ENCODE data around the gene UFSP1.

DNA sequence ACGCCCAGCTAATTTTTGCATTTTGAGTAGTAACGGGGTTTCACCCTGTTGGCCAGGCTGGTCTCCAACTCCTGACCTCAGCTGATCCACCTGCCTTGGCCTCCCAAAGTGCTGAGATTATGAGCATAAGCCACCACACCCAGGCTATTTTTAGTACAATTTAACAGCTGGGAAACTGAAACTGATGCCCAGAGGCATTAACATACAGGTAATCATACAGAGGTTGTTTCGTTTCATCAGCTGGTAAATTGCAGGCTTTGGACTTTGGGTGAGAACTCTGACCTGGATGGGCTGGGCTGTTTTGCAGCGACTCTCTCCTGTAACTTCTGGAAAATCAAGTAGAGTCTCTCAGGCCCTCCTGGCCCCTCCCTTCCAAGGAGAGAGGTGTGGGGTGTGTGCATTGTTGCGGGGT is 12.4 kb upstream of the UFSP1 start:
- TF ChIP-seq CTCF (IDR thresholded peaks at IDR 0.05; ENCODE audit: poor library complexity, severe bottlenecking): no peak
- TF ChIP-seq POLR2AphosphoS5 (IDR thresholded peaks at IDR 0.05): no peak
- TF ChIP-seq EP300 (conservative IDR thresholded peaks at IDR 0.05; ENCODE audit: poor library complexity, severe bottlenecking): no peak
- TF ChIP-seq MXI1 (conservative IDR thresholded peaks at IDR 0.05; ENCODE audit: poor library complexity, severe bottlenecking): no peak
- TF ChIP-seq, protein P1, sequence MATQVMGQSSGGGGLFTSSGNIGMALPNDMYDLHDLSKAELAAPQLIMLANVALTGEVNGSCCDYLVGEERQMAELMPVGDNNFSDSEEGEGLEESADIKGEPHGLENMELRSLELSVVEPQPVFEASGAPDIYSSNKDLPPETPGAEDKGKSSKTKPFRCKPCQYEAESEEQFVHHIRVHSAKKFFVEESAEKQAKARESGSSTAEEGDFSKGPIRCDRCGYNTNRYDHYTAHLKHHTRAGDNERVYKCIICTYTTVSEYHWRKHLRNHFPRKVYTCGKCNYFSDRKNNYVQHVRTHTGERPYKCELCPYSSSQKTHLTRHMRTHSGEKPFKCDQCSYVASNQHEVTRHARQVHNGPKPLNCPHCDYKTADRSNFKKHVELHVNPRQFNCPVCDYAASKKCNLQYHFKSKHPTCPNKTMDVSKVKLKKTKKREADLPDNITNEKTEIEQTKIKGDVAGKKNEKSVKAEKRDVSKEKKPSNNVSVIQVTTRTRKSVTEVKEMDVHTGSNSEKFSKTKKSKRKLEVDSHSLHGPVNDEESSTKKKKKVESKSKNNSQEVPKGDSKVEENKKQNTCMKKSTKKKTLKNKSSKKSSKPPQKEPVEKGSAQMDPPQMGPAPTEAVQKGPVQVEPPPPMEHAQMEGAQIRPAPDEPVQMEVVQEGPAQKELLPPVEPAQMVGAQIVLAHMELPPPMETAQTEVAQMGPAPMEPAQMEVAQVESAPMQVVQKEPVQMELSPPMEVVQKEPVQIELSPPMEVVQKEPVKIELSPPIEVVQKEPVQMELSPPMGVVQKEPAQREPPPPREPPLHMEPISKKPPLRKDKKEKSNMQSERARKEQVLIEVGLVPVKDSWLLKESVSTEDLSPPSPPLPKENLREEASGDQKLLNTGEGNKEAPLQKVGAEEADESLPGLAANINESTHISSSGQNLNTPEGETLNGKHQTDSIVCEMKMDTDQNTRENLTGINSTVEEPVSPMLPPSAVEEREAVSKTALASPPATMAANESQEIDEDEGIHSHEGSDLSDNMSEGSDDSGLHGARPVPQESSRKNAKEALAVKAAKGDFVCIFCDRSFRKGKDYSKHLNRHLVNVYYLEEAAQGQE (IDR thresholded peaks at IDR 0.05; ENCODE audit: borderline replicate concordance): no peak
